ENCODE results near the gene HPS5. TPM values are rescaled to one million over a fixed set of nuclear protein-coding genes. Genes with fewer than 3 reads are reported as not detected.

The HPS5 gene
- 31.1 to 67.9 TPM (median 35.2 TPM) in 3 replicates for total RNA-seq
- long read RNA-seq, full-length matches to known transcripts, result 43 of 85 reads
- long read RNA-seq, partial matches to known transcripts, result 2 of 85 reads
- long read RNA-seq, other reads (novel, unspliced or antisense), result 40 of 85 reads

GRCh38 chr11:18321969-18322711 lies at the start of gene HPS5, which contains the start of gene GTF2H1:
TSS of gene HPS5 (minus strand) at chr11:18322140. CDS start at chr11:18317858, 4,282 bp downstream.
TSS of gene GTF2H1 (plus strand) at chr11:18322567. CDS start at chr11:18333075, 10,508 bp downstream.
- H3K27me3 Mint-ChIP-seq (ENCODE audit: low read depth), result no peaks in the 10 kb centered on the region
- H3K27ac Mint-ChIP-seq (ENCODE audit: unreplicated experiment), result peak within 1 kb of the TSS; percentile 100
- H3K4me3 Mint-ChIP-seq (ENCODE audit: unreplicated experiment), result peak within 1 kb of the TSS; percentile 92
- DNase-seq (ENCODE audit: low spot score), result peak; percentile 97
- TF ChIP-seq CTCF (IDR thresholded peaks at IDR 0.05), result no peak
- peaks cover 5% of the 10 kb centered on the region for H3K36me3 Mint-ChIP-seq (ENCODE audit: low read depth)
- H3K9me3 Mint-ChIP-seq (ENCODE audit: low read depth), result no peaks in the 10 kb centered on the region
- peaks cover 75% of the 10 kb centered on the region for H3K4me1 Mint-ChIP-seq (ENCODE audit: low read depth)

- Mint-ChIP-seq H3K27me3 (ENCODE audit: low read depth) (no peaks in the 10 kb centered on the region), H3K36me3 (ENCODE audit: low read depth) (peaks cover 9% of the 10 kb centered on the region), H3K4me1 (ENCODE audit: low read depth) (peaks cover 27% of the 10 kb centered on the region), H3K9me3 (ENCODE audit: low read depth) (peaks cover 2% of the 10 kb centered on the region), H3K27ac (ENCODE audit: unreplicated experiment) (no peak overlapping the region), H3K4me3 (ENCODE audit: unreplicated experiment) (no peak overlapping the region)
- no peak for TF ChIP-seq CTCF (IDR thresholded peaks at IDR 0.05)
- DNase-seq (ENCODE audit: low spot score), result no peak
These were observed 49.3 kb upstream of the HPS5 start for GRCh38 chr11:18371279-18371678.

- peaks cover 17% of the 10 kb centered on the region for H3K36me3 Mint-ChIP-seq (ENCODE audit: low read depth)
- no peak for TF ChIP-seq CTCF (IDR thresholded peaks at IDR 0.05)
- DNase-seq (ENCODE audit: low spot score), result no peak
- H3K27ac Mint-ChIP-seq (ENCODE audit: unreplicated experiment), result peak overlapping the region; percentile 65
- H3K9me3 Mint-ChIP-seq (ENCODE audit: low read depth), result peaks cover 2% of the 10 kb centered on the region
- H3K4me3 Mint-ChIP-seq (ENCODE audit: unreplicated experiment), result no peak overlapping the region
- H3K4me1 Mint-ChIP-seq (ENCODE audit: low read depth), result peaks cover 32% of the 10 kb centered on the region
- H3K27me3 Mint-ChIP-seq (ENCODE audit: low read depth), result no peaks in the 10 kb centered on the region
These were observed 47.5 kb upstream of the HPS5 start for GRCh38 chr11:18369398-18369797.

GRCh38 chr11:18368221-18368620 lies 46.3 kb upstream of the HPS5 start:
- TF ChIP-seq CTCF (IDR thresholded peaks at IDR 0.05), result no peak
- Mint-ChIP-seq H3K27me3 (ENCODE audit: low read depth) (no peaks in the 10 kb centered on the region), H3K4me3 (ENCODE audit: unreplicated experiment) (no peak overlapping the region), H3K9me3 (ENCODE audit: low read depth) (peaks cover 2% of the 10 kb centered on the region), H3K36me3 (ENCODE audit: low read depth) (peaks cover 22% of the 10 kb centered on the region), H3K27ac (ENCODE audit: unreplicated experiment) (peak overlapping the region; percentile 15), H3K4me1 (ENCODE audit: low read depth) (peaks cover 32% of the 10 kb centered on the region)
- no peak for DNase-seq (ENCODE audit: low spot score)

GRCh38 chr11:18367431-18367830 lies 45.5 kb upstream of the HPS5 start:
- Mint-ChIP-seq H3K9me3 (ENCODE audit: low read depth) (peaks cover 2% of the 10 kb centered on the region), H3K27me3 (ENCODE audit: low read depth) (no peaks in the 10 kb centered on the region), H3K36me3 (ENCODE audit: low read depth) (peaks cover 22% of the 10 kb centered on the region), H3K27ac (ENCODE audit: unreplicated experiment) (no peak overlapping the region), H3K4me3 (ENCODE audit: unreplicated experiment) (no peak overlapping the region), H3K4me1 (ENCODE audit: low read depth) (peaks cover 32% of the 10 kb centered on the region)
- TF ChIP-seq CTCF (IDR thresholded peaks at IDR 0.05), result no peak
- DNase-seq (ENCODE audit: low spot score), result no peak

Data from chondrocyte (in vitro differentiated cells).